HG03575 (cell line): ENCODE measurements around the gene RFXANK.
"Not testable (repeated sequence)": the region's sequence is repeated elsewhere in the genome, so short reads cannot be mapped to it uniquely, and the experiment has no call there.

Experiments
- ATAC-seq: cut with Tn5 transposase; IDR thresholded peaks from one replicate; pipeline ENCODE4 v1.9.1; 2021; ENCODE audit not compliant: unreplicated experiment, insufficient number of reproducible peaks, low FRiP score; ENCODE audit errors: extremely low read depth

RFXANK gene

DNA sequence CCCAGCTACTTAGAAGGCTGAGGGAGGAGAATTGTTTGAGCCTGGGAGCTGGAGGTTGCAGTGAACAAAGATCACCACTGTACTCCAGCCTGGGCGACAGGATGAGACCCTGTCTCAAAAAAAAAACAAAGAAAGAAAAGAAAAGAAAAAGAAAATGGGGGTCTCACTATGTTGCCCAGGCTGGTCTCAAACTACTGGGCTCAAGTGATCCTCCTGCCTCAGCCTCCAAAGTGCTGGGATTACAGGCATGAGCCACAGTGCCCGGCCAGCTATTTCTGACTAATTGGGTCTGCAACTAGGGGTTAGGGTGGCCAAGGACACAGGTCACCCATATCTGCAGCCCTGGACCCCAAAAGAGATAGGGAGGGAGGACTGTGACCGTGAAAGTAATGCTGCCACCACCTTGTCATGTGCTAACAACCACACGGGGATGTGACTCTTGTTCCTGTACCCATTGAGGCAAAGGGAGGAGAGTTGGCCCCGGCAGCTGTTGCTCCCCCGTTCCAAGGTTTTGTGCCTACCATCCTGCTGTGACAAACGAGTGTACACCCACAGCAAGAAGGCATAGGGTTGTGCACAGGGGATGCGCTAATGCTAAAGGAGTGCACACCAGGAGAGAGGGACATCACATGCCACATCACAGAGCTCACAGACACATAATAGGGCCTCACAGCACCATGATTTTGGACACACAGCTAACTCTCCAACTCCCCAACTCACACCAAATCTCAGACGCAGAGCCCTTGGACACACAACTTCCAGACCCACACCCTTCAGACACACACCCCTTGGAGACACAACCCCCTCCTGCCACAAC, 22.6 kb upstream of the RFXANK start:
- ATAC-seq = no peak

DNA sequence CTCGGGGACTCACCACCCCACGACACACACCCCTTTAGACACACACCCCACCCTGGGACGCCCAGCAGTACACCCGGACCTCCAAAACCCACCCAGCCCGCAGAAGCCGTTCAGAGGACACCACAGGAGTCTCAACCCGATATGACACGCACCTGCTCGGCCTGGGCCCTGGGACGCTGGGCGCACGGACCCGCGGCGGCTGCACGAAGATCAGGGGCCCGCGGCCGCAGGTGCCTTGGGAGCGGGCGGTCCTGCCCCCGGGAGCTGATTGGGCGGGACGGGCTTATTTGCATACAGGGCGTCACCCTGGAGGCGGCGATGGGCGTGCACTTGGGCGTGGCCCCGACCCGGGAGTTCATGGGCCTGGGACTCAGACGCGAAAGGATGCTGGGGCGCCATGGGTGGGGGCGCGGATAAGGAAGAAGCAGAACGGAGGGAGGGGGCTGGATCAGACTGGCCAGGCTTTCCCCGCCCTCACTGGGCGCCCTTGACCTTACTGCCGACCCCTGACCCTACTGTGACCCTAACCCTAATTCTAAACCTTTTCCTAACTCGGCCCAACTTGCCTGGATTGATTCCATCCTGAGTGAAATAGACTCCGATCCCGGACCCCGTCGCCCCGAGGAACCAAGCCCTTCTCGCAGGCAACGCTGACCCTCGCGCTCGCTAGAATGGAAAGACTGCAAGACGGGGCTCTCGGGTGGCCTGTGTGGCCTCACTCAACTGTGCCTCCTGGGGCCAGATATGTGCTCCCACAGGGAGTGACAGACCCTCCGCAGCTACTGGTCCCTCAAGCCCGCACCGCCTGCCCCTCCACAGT, 21.8 kb upstream of the RFXANK start, which contains the start of gene MEF2B:
TSS of gene MEF2B (minus strand) at position 211 of the 820 bp plus-strand sequence. CDS start 19,528 bp downstream, outside the sequence.
- no peak for ATAC-seq

DNA sequence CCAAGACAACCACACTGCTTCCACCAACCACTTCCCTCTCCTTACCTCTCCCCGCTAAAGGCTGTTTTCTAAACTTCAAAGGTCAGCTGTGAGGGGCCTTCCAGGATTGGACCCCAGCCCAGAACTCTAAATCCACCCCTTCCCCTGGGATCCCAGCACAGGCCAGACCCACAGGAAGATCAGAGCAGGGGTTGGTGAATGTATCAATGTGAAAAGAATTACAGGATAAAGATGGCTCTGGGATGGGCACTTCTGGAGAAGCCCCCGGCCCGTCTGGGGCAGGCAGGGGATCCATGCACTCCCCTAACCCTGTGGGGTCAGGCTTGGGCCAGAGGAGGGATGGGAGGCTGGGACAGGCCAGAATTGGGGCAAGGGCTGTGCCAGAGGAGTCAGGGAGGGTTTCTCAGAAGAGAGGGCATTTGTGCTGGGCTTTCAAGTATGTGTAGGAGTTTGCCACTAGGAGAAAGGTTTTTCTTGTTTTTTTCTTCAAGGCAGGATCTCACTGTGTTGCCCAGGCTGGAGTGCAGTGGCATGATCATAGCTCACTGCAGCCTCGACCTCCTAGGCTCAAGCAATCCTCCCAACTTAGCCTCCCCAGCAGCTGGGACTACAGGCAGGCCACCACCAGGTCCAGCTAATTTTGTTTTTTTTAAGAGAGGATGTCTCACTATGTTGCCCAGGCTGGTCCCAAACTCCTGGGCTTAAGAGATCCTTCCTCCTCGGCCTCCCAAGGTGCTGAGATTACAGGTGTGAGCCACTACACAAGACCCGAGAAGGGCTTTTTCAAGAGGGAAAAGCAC, 21.0 kb upstream of the RFXANK start:
- ATAC-seq = no peak

DNA sequence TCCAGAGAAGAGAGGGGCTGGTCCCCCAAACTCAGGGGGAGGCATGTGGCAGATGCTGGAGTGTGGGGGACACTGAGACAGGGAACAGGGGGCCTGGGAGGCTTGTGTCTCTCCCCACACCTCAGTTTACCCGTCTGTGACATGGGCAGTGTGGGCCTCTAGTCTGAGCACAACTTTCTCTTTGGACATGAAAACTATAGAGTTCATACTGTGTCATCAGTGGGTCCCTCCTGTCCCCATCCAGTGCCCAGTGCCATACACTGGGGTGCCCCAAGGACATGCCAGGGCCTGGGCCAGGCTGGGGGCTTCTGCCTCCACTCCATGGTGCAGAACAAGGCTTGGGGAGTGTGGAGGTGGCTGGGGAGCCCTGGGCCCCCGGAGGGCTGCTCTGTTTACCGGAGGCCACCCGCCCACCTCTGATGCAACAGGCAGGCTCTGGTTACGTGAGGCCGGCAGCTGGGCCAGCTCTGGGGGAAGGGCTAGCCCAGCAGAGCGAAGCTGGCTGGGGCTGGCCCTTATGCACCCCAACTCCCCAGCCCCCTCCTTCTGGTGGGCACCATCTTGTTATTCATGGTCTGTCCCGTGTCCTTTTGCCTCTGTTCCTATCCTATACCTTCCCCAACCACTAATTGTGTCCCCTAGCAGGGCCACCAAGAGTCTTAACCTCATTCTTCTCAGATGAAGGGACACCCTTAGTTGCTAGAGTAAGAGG, 20.1 kb upstream of the RFXANK start:
- ATAC-seq = no peak

DNA sequence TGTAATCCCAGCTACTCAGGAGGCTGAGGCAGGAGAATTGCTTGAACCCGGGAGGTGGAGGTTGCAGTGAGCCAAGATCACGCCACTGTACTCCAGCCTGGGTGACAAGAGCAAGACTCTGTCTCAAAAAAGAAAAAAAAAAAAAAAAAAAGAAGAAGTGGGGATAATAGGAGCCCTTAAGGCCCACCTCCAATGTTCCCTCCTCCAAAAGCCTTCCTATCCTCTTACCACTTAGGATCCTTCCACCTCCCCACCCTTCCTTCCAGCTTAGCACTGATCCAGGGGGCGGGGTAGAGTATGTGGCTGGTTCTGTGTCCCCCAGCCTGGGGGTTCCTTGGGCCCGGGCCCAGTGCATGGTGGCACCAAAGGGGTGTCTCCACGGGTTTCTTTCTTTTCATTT, 18.8 kb upstream of the RFXANK start:
- not testable (repeated sequence) for ATAC-seq

DNA sequence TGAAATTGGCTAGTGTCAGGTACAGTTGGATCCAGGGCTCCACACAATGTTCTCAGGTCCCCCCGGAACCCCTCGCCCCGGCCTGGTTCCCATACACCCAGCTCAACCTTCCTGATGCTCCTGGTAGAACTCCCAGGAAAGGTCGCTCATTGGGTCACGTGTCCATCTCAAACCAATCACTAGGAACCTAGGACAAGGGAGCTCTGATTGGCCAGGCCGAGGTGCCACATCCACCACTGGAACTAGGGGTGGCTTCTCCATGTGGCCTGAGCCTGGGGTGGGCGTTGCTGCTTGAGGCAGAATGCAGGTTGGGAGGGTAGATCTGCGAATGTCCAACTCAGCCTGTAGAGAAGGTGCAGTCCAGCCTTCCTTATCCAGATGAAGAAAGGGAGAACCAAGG, 15.1 kb upstream of the RFXANK start:
- no peak for ATAC-seq

DNA sequence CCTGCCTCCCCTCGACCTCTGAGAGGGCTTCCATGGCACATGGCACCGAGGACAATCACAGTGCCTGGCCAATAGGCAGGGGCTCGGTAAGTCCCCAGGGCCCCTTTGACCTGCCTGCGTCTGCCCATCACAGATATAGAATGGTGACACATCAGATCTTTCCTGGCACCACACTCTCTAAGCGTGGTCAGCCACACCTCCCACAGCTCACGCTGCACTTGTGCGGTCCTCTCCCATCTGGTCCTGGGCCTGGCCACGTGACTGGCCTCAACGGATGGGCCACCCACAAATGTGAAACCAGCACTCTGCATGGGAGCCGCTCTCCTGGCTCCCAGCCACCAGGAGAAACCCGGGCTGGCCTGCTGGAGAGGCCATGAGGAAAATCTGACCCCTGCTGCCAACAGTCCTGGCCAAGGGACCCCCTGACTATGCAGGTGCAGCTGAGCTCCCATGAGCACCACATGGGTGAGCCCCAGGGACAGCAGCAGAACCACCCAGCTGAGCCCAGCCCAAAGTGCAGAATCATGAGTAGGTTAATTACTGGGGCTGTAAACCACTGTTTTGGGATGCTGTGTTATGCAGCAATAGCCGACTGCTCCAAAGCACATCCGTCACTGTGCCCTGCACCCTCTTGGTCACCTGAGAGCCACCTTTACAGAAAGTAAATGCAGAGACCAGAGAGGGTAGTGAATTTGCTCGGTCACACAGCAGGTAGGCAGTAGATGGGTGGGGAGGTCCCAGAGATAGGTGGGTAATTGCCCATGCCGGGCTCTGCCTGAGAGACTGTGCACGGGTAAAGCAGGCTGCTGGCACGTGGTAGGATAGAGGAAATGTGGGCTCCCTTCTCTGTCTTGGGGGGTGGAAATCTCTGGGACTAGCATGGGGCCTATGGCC, 12.3 kb upstream of the RFXANK start:
- ATAC-seq = no peak

DNA sequence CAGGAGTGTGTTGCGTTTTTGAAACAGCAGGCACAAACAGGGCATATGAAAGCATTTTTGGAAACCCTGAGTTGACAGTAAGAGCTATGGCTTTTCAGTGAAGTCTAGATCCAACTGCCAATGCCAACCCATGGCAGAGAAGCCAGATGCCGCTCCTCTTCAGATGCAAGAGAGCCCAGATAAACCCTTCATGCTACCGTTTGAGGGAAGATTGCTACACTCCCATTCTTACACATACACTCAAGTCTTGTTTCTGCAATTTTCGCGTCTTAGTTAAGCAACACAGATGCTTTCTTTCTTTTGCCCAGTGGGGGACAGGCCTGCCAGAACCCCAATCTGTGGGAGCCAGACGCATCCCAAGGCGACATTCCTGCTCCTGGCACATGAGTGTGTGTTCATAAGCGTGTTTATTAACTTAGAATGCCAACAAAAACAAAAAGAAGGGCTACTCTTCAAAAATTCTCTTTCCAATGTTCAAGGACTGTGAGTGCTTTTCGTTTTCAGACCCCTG, 10.5 kb upstream of the RFXANK start:
- no peak for ATAC-seq

DNA sequence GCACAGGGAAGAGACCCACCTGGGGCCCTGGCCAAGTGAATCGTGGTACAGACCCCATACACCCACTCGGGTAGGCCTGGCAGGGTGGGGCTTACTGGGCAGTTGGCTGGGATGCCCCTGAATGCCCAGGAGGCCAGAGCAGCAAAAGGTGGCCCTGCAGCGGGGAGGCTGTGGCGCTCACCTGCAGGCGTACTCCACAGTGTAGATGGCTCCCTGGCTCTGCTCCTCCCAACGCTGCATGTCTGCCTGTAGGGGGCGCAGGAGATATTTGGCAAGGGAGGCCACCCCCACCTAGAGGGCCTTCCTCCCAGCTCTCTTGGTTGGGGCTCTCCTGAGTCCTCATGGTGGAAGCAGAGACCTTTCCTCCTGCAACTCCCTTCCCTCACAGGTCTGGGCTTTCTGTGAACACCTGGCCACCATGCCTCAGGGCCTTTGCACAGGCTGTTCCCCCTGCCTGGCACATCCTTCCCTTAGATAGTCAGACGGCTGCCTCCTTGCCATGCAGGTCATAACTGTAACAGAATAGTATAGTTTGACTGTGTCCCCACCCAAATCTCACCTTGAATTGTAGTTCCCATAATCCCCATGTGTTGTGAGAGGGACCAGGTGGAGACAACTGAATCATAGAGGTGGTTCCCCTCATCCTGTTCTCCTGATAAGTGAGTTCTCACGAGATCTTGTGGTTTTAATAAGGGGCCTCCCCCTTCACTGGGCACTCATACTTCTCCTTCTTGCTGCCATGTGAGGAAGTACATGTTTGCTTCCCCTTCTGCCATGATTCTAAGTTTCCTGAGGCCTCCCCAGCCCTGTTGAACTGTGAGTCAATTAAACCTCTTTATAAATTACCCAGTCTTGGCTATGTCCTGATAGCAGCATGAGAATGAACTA, 6.0 kb upstream of the RFXANK start:
- ATAC-seq = no peak

DNA sequence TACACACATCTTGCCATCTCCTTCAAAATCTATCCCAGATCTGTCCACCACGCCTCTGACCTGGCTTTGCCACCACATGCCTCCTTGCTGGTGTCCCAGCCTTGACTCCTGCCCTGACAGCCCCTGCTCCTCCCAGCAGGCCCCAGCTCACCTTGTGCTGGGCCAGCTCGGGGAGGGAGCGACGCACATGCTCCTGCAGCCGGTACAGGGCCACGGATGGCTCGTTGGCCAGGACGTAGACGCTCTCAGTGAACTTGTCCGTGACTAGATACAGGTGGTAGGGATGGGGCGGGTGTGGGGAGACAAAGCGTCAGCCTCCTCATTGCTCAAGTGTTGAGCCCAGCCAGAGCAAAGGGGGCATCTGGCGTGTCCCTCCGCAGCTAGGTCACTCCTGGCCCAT, 5.3 kb upstream of the RFXANK start:
- ATAC-seq = no peak

DNA sequence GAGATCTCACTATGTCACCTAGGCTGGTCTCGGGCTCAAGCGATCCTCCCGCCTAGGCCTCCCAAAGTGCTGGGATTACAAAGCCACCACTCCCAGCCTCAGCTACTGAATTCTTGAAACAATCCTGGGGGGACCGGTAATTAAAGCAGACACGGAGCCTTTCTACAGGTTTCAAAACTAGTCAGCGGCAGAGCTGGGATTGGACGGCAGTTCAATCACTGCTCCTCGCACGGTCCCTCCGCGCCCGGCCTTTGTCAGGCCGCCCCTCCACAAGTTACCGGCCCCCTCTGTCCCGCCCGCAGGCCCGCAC, 335 bp upstream of the RFXANK start:
- ATAC-seq = no peak

DNA sequence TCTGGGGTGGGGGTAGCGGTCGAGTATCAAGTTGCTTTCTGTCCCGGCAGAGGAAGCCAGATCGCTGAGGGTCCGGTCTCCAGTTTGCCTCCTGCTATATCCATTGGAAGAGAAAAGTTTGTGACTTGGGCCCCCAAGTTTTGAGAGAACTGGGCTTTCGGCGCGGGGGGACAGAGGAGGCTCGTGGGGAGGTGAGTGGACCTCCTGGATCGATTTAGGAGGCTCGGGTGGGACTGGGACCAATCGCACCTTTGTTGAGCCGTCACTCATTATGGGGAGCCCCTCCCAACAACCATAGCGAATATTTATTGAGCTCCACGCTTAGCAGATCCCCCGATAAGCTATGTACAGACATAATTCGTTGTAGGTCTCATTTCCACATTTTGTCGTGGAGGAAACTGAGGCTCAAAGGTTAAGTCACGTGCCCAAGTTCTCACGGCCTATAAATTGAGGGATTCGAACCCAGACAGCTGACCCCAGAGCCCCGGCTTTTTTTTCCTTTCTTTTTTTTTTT, 909 bp downstream of the RFXANK start:
- ATAC-seq = no peak

DNA sequence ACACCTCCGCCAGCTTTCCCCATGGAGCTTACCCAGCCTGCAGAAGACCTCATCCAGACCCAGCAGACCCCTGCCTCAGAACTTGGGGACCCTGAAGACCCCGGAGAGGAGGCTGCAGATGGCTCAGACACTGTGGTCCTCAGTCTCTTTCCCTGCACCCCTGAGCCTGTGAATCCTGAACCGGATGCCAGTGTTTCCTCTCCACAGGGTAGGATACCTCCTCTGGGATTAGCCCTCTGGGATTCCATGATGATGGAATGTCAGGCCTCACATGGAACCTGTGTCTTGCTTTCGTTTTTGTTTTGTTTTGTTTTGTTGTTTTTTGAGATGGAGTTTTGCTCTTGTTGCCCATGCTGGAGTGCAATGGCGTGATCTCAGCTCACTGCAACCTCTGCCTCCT, 1.9 kb downstream of the RFXANK start:
- ATAC-seq = no peak

DNA sequence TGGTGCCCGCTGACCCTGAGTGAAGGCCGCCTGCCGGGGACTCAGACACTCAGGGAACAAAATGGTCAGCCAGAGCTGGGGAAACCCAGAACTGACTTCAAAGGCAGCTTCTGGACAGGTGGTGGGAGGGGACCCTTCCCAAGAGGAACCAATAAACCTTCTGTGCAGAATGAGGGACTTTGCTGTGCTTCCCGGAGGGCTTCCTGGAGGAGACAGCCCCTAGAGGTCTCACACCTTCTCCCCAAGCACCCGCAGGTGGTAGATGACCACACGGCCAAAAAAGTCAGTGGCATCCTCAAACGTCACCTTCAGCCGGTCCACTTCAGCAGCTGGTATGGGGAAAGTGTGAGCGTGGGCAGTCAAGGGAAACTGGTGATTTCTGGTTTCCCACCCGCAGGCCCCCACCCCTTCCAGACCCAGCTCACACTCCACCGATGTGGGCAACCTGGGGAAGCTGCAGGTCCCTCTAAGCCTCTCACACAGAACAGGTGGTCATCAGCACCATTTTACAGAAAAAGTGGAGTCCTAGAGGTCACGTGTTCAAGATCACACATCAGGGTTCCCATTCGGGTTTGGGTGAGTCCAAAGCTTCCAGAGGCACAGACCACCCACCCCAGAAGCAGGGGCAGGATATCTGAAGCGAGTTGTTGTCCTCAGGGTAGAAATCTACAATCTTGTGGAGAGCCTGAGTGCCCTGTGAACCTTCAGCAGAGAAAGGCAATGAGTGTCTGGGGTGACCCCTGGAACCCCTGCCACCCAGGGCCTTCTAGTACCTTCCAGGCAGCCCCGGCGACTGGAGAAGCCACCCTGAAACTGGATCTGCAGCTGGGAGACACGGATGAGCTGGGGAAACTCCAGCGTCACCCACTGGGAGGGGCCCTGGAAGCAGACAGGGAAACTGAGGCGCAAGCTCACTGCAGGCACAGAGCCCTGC, 9.9 kb downstream of the RFXANK start:
- no peak for ATAC-seq

DNA sequence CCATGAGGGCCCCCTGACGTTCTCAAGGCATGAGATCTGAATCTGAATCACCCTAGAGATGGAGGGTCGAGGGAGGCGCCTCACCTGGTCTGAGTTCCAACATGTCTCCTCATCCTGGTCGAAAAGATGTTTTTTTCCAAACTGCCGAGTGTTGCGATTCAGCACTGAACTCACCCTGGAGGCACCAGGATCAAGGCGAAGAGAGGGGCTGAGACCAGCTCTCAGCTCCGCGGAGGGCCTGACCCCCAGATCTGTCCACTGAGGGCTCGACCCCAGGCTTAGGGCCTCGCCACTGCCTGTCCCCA, 10.6 kb downstream of the RFXANK start:
- ATAC-seq = no peak
